Measurements from ENCODE around the gene TIMM17B.

TIMM17B gene

GRCh38 chrX:48897625-48898306, at the start of gene TIMM17B, which contains the start of gene PQBP1:
Gene TIMM17B, minus strand, starts transcription at chrX:48897768. Its CDS starts 19 bp downstream, at chrX:48897749.
Gene PQBP1, plus strand, starts transcription at chrX:48897930. Its CDS starts 580 bp downstream, at chrX:48898510.
- peak; percentile 75 for DNase-seq

GRCh38 chrX:48945517-48946348, 48.2 kb upstream of the TIMM17B start:
- no peak for DNase-seq

- DNase-seq = no peak
Measured at GRCh38 chrX:48942895-48943294, 45.3 kb upstream of the TIMM17B start.

- no peak for DNase-seq
Measured at GRCh38 chrX:48940404-48940955, 42.9 kb upstream of the TIMM17B start.

- DNase-seq = no peak
Measured at GRCh38 chrX:48939524-48940228, 42.1 kb upstream of the TIMM17B start.

- DNase-seq = no peak
Measured at GRCh38 chrX:48938721-48939425, 41.3 kb upstream of the TIMM17B start.

GRCh38 chrX:48937054-48937907, 39.7 kb upstream of the TIMM17B start:
- DNase-seq = no peak

- DNase-seq = no peak
Measured at GRCh38 chrX:48936429-48937053, 39.0 kb upstream of the TIMM17B start.

GRCh38 chrX:48935301-48935670, 37.7 kb upstream of the TIMM17B start:
- no peak for DNase-seq

GRCh38 chrX:48934581-48935300, 37.2 kb upstream of the TIMM17B start:
- no peak for DNase-seq

GRCh38 chrX:48933757-48934156, 36.2 kb upstream of the TIMM17B start:
- DNase-seq = no peak

- no peak for DNase-seq
Measured at GRCh38 chrX:48927736-48928382, 30.3 kb upstream of the TIMM17B start.

GRCh38 chrX:48927123-48927522, 29.6 kb upstream of the TIMM17B start:
- DNase-seq = no peak

GRCh38 chrX:48924270-48924669, 26.7 kb upstream of the TIMM17B start:
- no peak for DNase-seq

- DNase-seq = no peak
Measured at GRCh38 chrX:48923771-48924170, 26.2 kb upstream of the TIMM17B start.

GRCh38 chrX:48920718-48921104, 23.1 kb upstream of the TIMM17B start:
- no peak for DNase-seq

GRCh38 chrX:48919947-48920717, 22.6 kb upstream of the TIMM17B start:
- no peak for DNase-seq

GRCh38 chrX:48919360-48919841, 21.8 kb upstream of the TIMM17B start:
- no peak for DNase-seq
